H1 (cell line): ENCODE data around the gene SOCS7. TPM values are rescaled to one million over a fixed set of nuclear protein-coding genes. Genes with fewer than 3 reads are reported as not detected.
A peak's percentile ranks its signal among the peaks of the same experiment; 100 is the strongest.

Experiments
- CTCF ChIA-PET: fragments of 300-600 bp; sonication (Branson Sonifier 250); formaldehyde crosslinking; loops from one replicate; lab custom pipeline; 2021; ENCODE audit not compliant: partially characterized antibody; lab: Charles Lee
- POLR2A ChIA-PET: fragments of 300-600 bp; sonication (Branson Sonifier 250); formaldehyde crosslinking; loops from one replicate; lab custom pipeline; 2021; ENCODE audit warnings: inconsistent platforms; ENCODE audit not compliant: partially characterized antibody; lab: Charles Lee
- DNase-seq, 2 experiments: peaks; one replicate each; pipeline versions ENCODE4 v3.0.0 to v3.0.0-alpha.2; 2010 to 2022; ENCODE audit warnings: low spot score in 2 of 2, low read depth in 1 of 2, mixed read lengths in 1 of 2
- FAIRE-seq: peaks from 2 replicates; lab custom pipeline; 2011; peaks lifted over from hg19 to GRCh38; lab: Jason Lieb, UNC
- H2AFZ ChIP-seq: 2 replicates; pipeline ENCODE4 v1.8.1; 2012; ENCODE audit warnings: low read length, inconsistent platforms
- H2AK5ac ChIP-seq: 2 replicates; pipeline ENCODE4 v1.6.1; 2013; ENCODE audit warnings: low read depth, low read length
- H2BK120ac ChIP-seq: replicated peaks from 2 replicates; pipeline ENCODE3; 2013; ENCODE audit warnings: low read depth, low read length, inconsistent platforms
- H2BK12ac ChIP-seq: 2 replicates; pipeline ENCODE4 v1.6.1; 2013; ENCODE audit warnings: low read depth, low read length
- H2BK15ac ChIP-seq: 2 replicates; pipeline ENCODE4 v1.6.1; 2013; ENCODE audit warnings: low read length
- H2BK20ac ChIP-seq: 2 replicates; pipeline ENCODE4 v1.6.1; 2013; ENCODE audit warnings: low read length
- H2BK5ac ChIP-seq: 2 replicates; pipeline ENCODE4 v1.6.1; 2013; ENCODE audit warnings: low read depth, low read length
- H3K14ac ChIP-seq: 2 replicates; pipeline ENCODE4 v1.6.1; 2013; ENCODE audit warnings: inconsistent platforms; ENCODE audit not compliant: insufficient read length
- H3K18ac ChIP-seq: 2 replicates; pipeline ENCODE4 v1.6.1; 2013; ENCODE audit warnings: low read length; ENCODE audit errors: extremely low read depth
- H3K23ac ChIP-seq: 2 replicates; pipeline ENCODE4 v1.6.1; 2013; ENCODE audit warnings: inconsistent platforms; ENCODE audit not compliant: insufficient read length
- H3K23me2 ChIP-seq: 2 replicates; pipeline ENCODE4 v1.6.1; 2013; ENCODE audit warnings: low read depth, low read length
- H3K27ac ChIP-seq: 2 replicates; pipeline ENCODE4 v1.6.1; 2011; ENCODE audit warnings: low read depth, low read length, inconsistent platforms
- H3K27me3 ChIP-seq, 4 experiments: replicated peaks in 1 of 4; 1 replicate in 1 of 4; 2 replicates in 3 of 4; pipeline versions ENCODE4 v1.6.1 to v1.8.1; 2011 to 2013; ENCODE audit warnings: low read length in 3 of 4, mild to moderate bottlenecking in 3 of 4, inconsistent platforms in 2 of 4, mixed read lengths in 2 of 4, moderate library complexity in 1 of 4; ENCODE audit not compliant: control insufficient read depth in 3 of 4, insufficient read depth in 3 of 4; ENCODE audit errors: extremely low read depth in 1 of 4
- H3K36me3 ChIP-seq, 4 experiments: 2 replicates each; pipeline versions ENCODE4 v1.6.1 to v1.8.1; 2011 to 2013; ENCODE audit warnings: mild to moderate bottlenecking in 4 of 4, low read length in 3 of 4, moderate library complexity in 2 of 4, control low read depth in 1 of 4, inconsistent platforms in 1 of 4; ENCODE audit not compliant: insufficient read depth in 4 of 4, control insufficient read depth in 2 of 4
- H3K4ac ChIP-seq: replicated peaks from 2 replicates; pipeline ENCODE3; 2013; ENCODE audit warnings: low read length, low read depth, mixed read lengths, inconsistent platforms; ENCODE audit not compliant: insufficient read length
- H3K4me1 ChIP-seq, 4 experiments: replicated peaks in 1 of 4; 1 replicate in 1 of 4; 2 replicates in 3 of 4; pipeline versions ENCODE4 v1.6.1 to v1.8.1; 2011 to 2013; ENCODE audit warnings: low read length in 3 of 4, inconsistent platforms in 2 of 4, mixed read lengths in 1 of 4; ENCODE audit not compliant: insufficient read depth in 4 of 4, control insufficient read depth in 3 of 4
- H3K4me2 ChIP-seq, 2 experiments: 2 replicates each; pipeline versions ENCODE4 v1.6.1 to v1.8.1; 2011 to 2013; ENCODE audit warnings: low read depth in 2 of 2, low read length in 2 of 2, control low read depth in 1 of 2, inconsistent platforms in 1 of 2, mild to moderate bottlenecking in 1 of 2; ENCODE audit not compliant: insufficient read depth in 1 of 2
- H3K4me3 ChIP-seq, 4 experiments: fragments of 200-600, 300-600 bp in 1 of 4; sonication (generic), shearing (Covaris generic), sonication (Bioruptor Twin) in 1 of 4; 2 replicates each; pipeline versions ENCODE4 v1.5.1 to v1.8.1; 2011 to 2016; ENCODE audit warnings: low read length in 4 of 4, low read depth in 3 of 4, control low read depth in 2 of 4, inconsistent platforms in 2 of 4, mild to moderate bottlenecking in 2 of 4, mixed read lengths in 1 of 4, moderate library complexity in 1 of 4; ENCODE audit not compliant: insufficient read depth in 2 of 4; ENCODE audit errors: extremely low read depth in 1 of 4
- H3K56ac ChIP-seq: replicated peaks from 2 replicates; pipeline ENCODE3; 2013; ENCODE audit warnings: low read depth, mild to moderate bottlenecking, mixed read lengths, low read length, inconsistent platforms; ENCODE audit not compliant: insufficient read length
- H3K79me1 ChIP-seq: 2 replicates; pipeline ENCODE4 v1.6.1; 2013; ENCODE audit warnings: low read depth, low read length, control low read depth
- H3K79me2 ChIP-seq, 2 experiments: 2 replicates each; pipeline versions ENCODE4 v1.6.1 to v1.8.1; 2012 to 2013; ENCODE audit warnings: low read length in 2 of 2, mild to moderate bottlenecking in 2 of 2, inconsistent platforms in 1 of 2; ENCODE audit not compliant: insufficient read depth in 2 of 2, control insufficient read depth in 1 of 2
- H3K9ac ChIP-seq, 4 experiments: replicated peaks in 1 of 4; 1 replicate in 1 of 4; 2 replicates in 3 of 4; pipeline versions ENCODE4 v1.6.1 to v1.8.1; 2011 to 2013; ENCODE audit warnings: low read depth in 3 of 4, low read length in 3 of 4, control low read depth in 2 of 4, mild to moderate bottlenecking in 2 of 4, moderate library complexity in 2 of 4, inconsistent platforms in 1 of 4; ENCODE audit errors: extremely low read depth in 1 of 4
- H3K9me3 ChIP-seq, 2 experiments: 2 replicates each; pipeline versions ENCODE4 v1.6.1 to v1.8.1; 2012 to 2013; ENCODE audit warnings: mild to moderate bottlenecking in 2 of 2, moderate library complexity in 2 of 2, control low read depth in 1 of 2, inconsistent platforms in 1 of 2, low read depth in 1 of 2, low read length in 1 of 2, mixed read lengths in 1 of 2; ENCODE audit not compliant: insufficient read depth in 2 of 2
- H4K20me1 ChIP-seq, 2 experiments: replicated peaks in 1 of 2; 2 replicates each; pipeline versions ENCODE3 to v1.8.1; 2011 to 2013; ENCODE audit warnings: inconsistent platforms in 2 of 2, low read length in 2 of 2, mild to moderate bottlenecking in 1 of 2; ENCODE audit not compliant: insufficient read depth in 2 of 2, control insufficient read depth in 1 of 2
- H4K5ac ChIP-seq: 2 replicates; pipeline ENCODE4 v1.6.1; 2013; ENCODE audit warnings: low read length, low read depth, mixed read lengths, inconsistent platforms; ENCODE audit not compliant: insufficient read length
- H4K8ac ChIP-seq: 2 replicates; pipeline ENCODE4 v1.8.0; 2013; ENCODE audit warnings: mild to moderate bottlenecking, moderate library complexity, low read length, inconsistent platforms; ENCODE audit not compliant: insufficient read depth; ENCODE audit errors: extremely low read depth
- H4K91ac ChIP-seq: replicated peaks from 2 replicates; pipeline ENCODE3; 2013; ENCODE audit warnings: low read length, mixed read lengths, inconsistent platforms; ENCODE audit not compliant: insufficient read length
- BRCA1 ChIP-seq: IDR thresholded peaks from 2 replicates; pipeline ENCODE4 v1.6.1; 2012; ENCODE audit warnings: low read depth, low read length, improper control_type of control experiment
- CEBPB ChIP-seq: IDR thresholded peaks from 2 replicates; pipeline ENCODE4 v1.6.1; 2012; ENCODE audit warnings: low read depth, low read length
- CHD1 ChIP-seq: IDR thresholded peaks from 2 replicates; pipeline ENCODE4 v1.6.1; 2012; ENCODE audit warnings: low read depth, low read length, improper control_type of control experiment
- EP300 ChIP-seq, 2 experiments: IDR thresholded peaks; 1 replicate in 1 of 2; 2 replicates in 1 of 2; pipeline ENCODE4 v1.6.1; 2011 to 2012; ENCODE audit warnings: low read depth in 2 of 2, low read length in 2 of 2, mild to moderate bottlenecking in 2 of 2, borderline replicate concordance in 1 of 2, inconsistent platforms in 1 of 2, moderate library complexity in 1 of 2
- EZH2 ChIP-seq: fragments of 200-600 bp; sonication (generic); IDR thresholded peaks from 2 replicates; pipeline ENCODE4 v1.7.1; 2012; ENCODE audit warnings: low read depth, mild to moderate bottlenecking, moderate library complexity, low read length, inconsistent platforms; ENCODE audit not compliant: severe bottlenecking
- GTF2F1 ChIP-seq: IDR thresholded peaks from 2 replicates; pipeline ENCODE4 v1.6.1; 2012; ENCODE audit warnings: low read depth, low read length, improper control_type of control experiment, borderline replicate concordance
- HDAC2 ChIP-seq, 2 experiments: fragments of 300-600 bp in 1 of 2; sonication (generic) in 1 of 2; IDR thresholded peaks; 2 replicates each; pipeline ENCODE4 v1.6.1; 2011 to 2012; ENCODE audit warnings: low read depth in 2 of 2, low read length in 2 of 2, mild to moderate bottlenecking in 2 of 2, moderate library complexity in 2 of 2, borderline replicate concordance in 1 of 2, inconsistent platforms in 1 of 2
- HDAC6 ChIP-seq: IDR thresholded peaks from one replicate; pipeline ENCODE4 v1.7.1; 2012; ENCODE audit warnings: low read depth, mild to moderate bottlenecking, inconsistent platforms, low read length, moderate library complexity
- MAX ChIP-seq: IDR thresholded peaks from 2 replicates; pipeline ENCODE4 v1.6.1; 2012; ENCODE audit warnings: inconsistent platforms
- SP2 ChIP-seq: IDR thresholded peaks from 2 replicates; pipeline ENCODE4 v1.6.1; 2012; ENCODE audit warnings: mild to moderate bottlenecking, low read length, inconsistent platforms
- WGBS, 2 experiments: shearing (Covaris generic) in 1 of 2; methylation state at CpG; one replicate each; pipeline versions ENCODE4 v1.1.6 to v1.1.7; 2013 to 2015; ENCODE audit warnings: low lambda C conversion rate in 2 of 2, mixed read lengths in 2 of 2, inconsistent platforms in 1 of 2, low coverage in 1 of 2, missing lambda C conversion rate in 1 of 2; ENCODE audit not compliant: insufficient replicate concordance in 2 of 2, insufficient coverage in 1 of 2, insufficient read length in 1 of 2; ENCODE audit errors: extremely low coverage in 1 of 2, missing lambda C conversion rate in 1 of 2; 5-methylcytosine and 5-hydroxymethylcytosine counted together
- polyA plus RNA-seq, 7 experiments: library from polyadenylated mRNA; depleted of rRNA in 3 of 7; stranded (reverse) in 5 of 7; unstranded in 2 of 7; fragments of >200 nt in 5 of 7; fragments of 200-250 nt in 2 of 7; gene quantifications; 1 replicate in 5 of 7; 2 replicates in 1 of 7; 4 replicates in 1 of 7; pipeline versions ENCODE4 v1.2.1 to v1.2.3, GENCODE V29; 2011 to 2013; ENCODE audit warnings: missing spikeins in 2 of 7, mixed read lengths in 2 of 7
- total RNA-seq: library from RNA; stranded (reverse); fragmentation: NEBNext Ultra II Directional; extraction: Animal tissue kit (Norgen Biotek cat#: 25700); gene quantifications from 2 replicates; pipeline ENCODE4 v1.2.1, GENCODE V29; 2021
- TF ChIP-seq, protein P1 (sequence below): IDR thresholded peaks from 2 replicates; pipeline ENCODE4 v1.6.1; 2012; ENCODE audit warnings: low read length, inconsistent platforms

Gene SOCS7
- total and polyA plus RNA-seq, 2 of the 8 experiments (the other 6 are each of a cell fraction or from before 2014, with no cell fraction given) = 13.5 to 26.9 TPM

DNA sequence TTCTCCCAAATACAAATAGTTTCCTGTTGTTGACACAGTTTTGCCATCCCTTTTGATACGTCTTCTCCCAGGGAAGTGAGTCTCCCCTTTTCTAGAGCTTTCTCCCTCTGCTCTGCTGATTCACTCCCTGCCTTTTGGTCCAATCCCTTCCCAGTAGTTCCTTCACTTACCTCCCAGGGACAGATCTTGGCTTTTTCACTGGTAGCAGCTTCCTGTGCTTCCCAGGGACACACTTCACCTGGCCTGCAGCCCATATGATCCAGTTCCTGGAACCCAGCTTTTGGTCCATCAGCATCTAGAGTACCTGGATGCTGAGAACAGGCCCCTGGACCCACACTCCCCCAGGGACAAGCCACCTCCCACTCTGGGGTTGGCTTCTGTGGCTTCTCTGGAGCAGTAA lies 23.7 kb upstream of the SOCS7 start:
- Histone ChIP-seq H3K4me3 (no peak overlapping the region), H2BK15ac (no peak overlapping the region), H2BK12ac (no peak overlapping the region), H4K91ac (no peak overlapping the region), H4K8ac (0 out of 2 replicates have a peak overlapping the region, but pooled peaks have one; percentile 51), H2AK5ac (no peak overlapping the region), H3K27ac (no peak overlapping the region), H3K4me1 (peaks cover 0 to 12% (median 7%) of the 10 kb centered on the region in 4 experiments; a peak in 5 of 7 replicates), H3K14ac (no peak overlapping the region), H3K4me2 (no peak overlapping the region), H3K79me2 (no peaks in the 10 kb centered on the region), H4K20me1 (no peaks in the 10 kb centered on the region), H3K18ac (no peak overlapping the region), H2BK120ac (no peak overlapping the region), H3K9me3 (no peaks in the 10 kb centered on the region), H2BK5ac (0 out of 2 replicates have a peak overlapping the region, but pooled peaks have one; percentile 52), H3K23ac (no peak overlapping the region), H3K23me2 (no peaks in the 10 kb centered on the region), H3K4ac (no peak overlapping the region), H3K56ac (no peak overlapping the region), H2BK20ac (no peak overlapping the region), H3K79me1 (no peaks in the 10 kb centered on the region; the same call in 1 of the 2 replicates), H3K36me3 (peaks cover 2 to 12% (median 6%) of the 10 kb centered on the region in 4 experiments; a peak in 5 of 8 replicates), H3K27me3 (no peaks in the 10 kb centered on the region), H3K9ac (no peak overlapping the region), H2AFZ (no peak overlapping the region), H4K5ac (no peak overlapping the region)
- ChIA-PET POLR2A (interaction anchor here (0.6 to 4.9 kb wide), 8 partner anchors 7 to 182 kb away, joined by 3 to 28 read pairs (median 6); no protein-coding TSS in a partner anchor), CTCF (interaction anchor here (1.7 to 12.0 kb wide), 5 partner anchors 8 to 86 kb away, joined by 4 to 192 read pairs (median 127); partner anchors contain the start of genes GPR179 and SOCS7)
- 82% methylated on average over 1 of the region's 1 CpG; no CpG with 5 or more reads in 1 of the 2 experiments for WGBS, 2 experiments
- no peak for DNase-seq
- no peak for FAIRE-seq
- TF ChIP-seq MAX (no peak), HDAC2 (IDR thresholded peaks at IDR 0.05; ENCODE audit: borderline replicate concordance in 1 of 2, low read depth in 2 of 2, low read length in 2 of 2) (no peak), CEBPB (no peak), EZH2 (no peak), CHD1 (no peak), HDAC6 (no peak), SP2 (no peak), GTF2F1 (no peak), BRCA1 (no peak), EP300 (IDR thresholded peaks at IDR 0.05; ENCODE audit: borderline replicate concordance in 1 of 2, low read depth in 2 of 2, low read length in 2 of 2) (no peak)
- TF ChIP-seq, protein P1, sequence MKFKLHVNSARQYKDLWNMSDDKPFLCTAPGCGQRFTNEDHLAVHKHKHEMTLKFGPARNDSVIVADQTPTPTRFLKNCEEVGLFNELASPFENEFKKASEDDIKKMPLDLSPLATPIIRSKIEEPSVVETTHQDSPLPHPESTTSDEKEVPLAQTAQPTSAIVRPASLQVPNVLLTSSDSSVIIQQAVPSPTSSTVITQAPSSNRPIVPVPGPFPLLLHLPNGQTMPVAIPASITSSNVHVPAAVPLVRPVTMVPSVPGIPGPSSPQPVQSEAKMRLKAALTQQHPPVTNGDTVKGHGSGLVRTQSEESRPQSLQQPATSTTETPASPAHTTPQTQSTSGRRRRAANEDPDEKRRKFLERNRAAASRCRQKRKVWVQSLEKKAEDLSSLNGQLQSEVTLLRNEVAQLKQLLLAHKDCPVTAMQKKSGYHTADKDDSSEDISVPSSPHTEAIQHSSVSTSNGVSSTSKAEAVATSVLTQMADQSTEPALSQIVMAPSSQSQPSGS = no peak
